ENCODE results near the gene WWC2.

Gene WWC2

GRCh38 chr4:183144787-183145186 lies 45.7 kb downstream of the WWC2 start:
- no peak for DNase-seq
- TF ChIP-seq CTCF (IDR thresholded peaks at IDR 0.05; ENCODE audit: low read depth, low read length): no peak
- Histone ChIP-seq H3K36me3 (no peaks in the 10 kb centered on the region), H3K27me3 (ENCODE audit: insufficient read depth, low read depth, severe bottlenecking) (no peaks in the 10 kb centered on the region), H3K9me3 (ENCODE audit: severe bottlenecking) (no peaks in the 10 kb centered on the region), H3K4me3 (ENCODE audit: low read depth, low read length) (no peak overlapping the region), H3K27ac (no peak overlapping the region)

- Histone ChIP-seq H3K9me3 (ENCODE audit: severe bottlenecking) (no peaks in the 10 kb centered on the region), H3K27me3 (ENCODE audit: insufficient read depth, low read depth, severe bottlenecking) (no peaks in the 10 kb centered on the region), H3K27ac (no peak overlapping the region), H3K4me3 (ENCODE audit: low read depth, low read length) (no peak overlapping the region), H3K36me3 (no peaks in the 10 kb centered on the region)
- no peak for DNase-seq
- TF ChIP-seq CTCF (IDR thresholded peaks at IDR 0.05; ENCODE audit: low read depth, low read length): no peak
Observed at GRCh38 chr4:183145773-183146172, 46.7 kb downstream of the WWC2 start.

GRCh38 chr4:183146478-183146877 lies 47.4 kb downstream of the WWC2 start:
- H3K36me3 ChIP-seq: no peaks in the 10 kb centered on the region
- DNase-seq: no peak
- no peak overlapping the region for H3K4me3 ChIP-seq (ENCODE audit: low read depth, low read length)
- no peaks in the 10 kb centered on the region for H3K27me3 ChIP-seq (ENCODE audit: insufficient read depth, low read depth, severe bottlenecking)
- no peak overlapping the region for H3K27ac ChIP-seq
- no peak for TF ChIP-seq CTCF (IDR thresholded peaks at IDR 0.05; ENCODE audit: low read depth, low read length)
- H3K9me3 ChIP-seq (ENCODE audit: severe bottlenecking): no peaks in the 10 kb centered on the region

- no peak overlapping the region for H3K27ac ChIP-seq
- no peak for TF ChIP-seq CTCF (IDR thresholded peaks at IDR 0.05; ENCODE audit: low read depth, low read length)
- no peaks in the 10 kb centered on the region for H3K27me3 ChIP-seq (ENCODE audit: insufficient read depth, low read depth, severe bottlenecking)
- no peak overlapping the region for H3K4me3 ChIP-seq (ENCODE audit: low read depth, low read length)
- no peaks in the 10 kb centered on the region for H3K36me3 ChIP-seq
- no peaks in the 10 kb centered on the region for H3K9me3 ChIP-seq (ENCODE audit: severe bottlenecking)
- no peak for DNase-seq
Observed at GRCh38 chr4:183147196-183147595, 48.1 kb downstream of the WWC2 start.

GRCh38 chr4:183147983-183148382 lies 48.9 kb downstream of the WWC2 start:
- H3K27ac ChIP-seq: no peak overlapping the region
- H3K27me3 ChIP-seq (ENCODE audit: insufficient read depth, low read depth, severe bottlenecking): no peaks in the 10 kb centered on the region
- H3K9me3 ChIP-seq (ENCODE audit: severe bottlenecking): no peaks in the 10 kb centered on the region
- no peak for DNase-seq
- no peaks in the 10 kb centered on the region for H3K36me3 ChIP-seq
- H3K4me3 ChIP-seq (ENCODE audit: low read depth, low read length): no peak overlapping the region
- no peak for TF ChIP-seq CTCF (IDR thresholded peaks at IDR 0.05; ENCODE audit: low read depth, low read length)
